Activated gamma-delta T cell treated with anti-CD3 and anti-CD28 coated beads, Interleukin-2, amount 50 U/mL, for 16 hours (primary cell): ENCODE results near the gene UBE2B.
"Not testable (repeated sequence)": the region's sequence is repeated elsewhere in the genome, so short reads cannot be mapped to it uniquely, and the experiment has no call there.

Experiments
- DNase-seq: peaks from one replicate; pipeline ENCODE4 v3.0.0-alpha.2; 2020; ENCODE audit warnings: low read depth

Gene UBE2B

DNA sequence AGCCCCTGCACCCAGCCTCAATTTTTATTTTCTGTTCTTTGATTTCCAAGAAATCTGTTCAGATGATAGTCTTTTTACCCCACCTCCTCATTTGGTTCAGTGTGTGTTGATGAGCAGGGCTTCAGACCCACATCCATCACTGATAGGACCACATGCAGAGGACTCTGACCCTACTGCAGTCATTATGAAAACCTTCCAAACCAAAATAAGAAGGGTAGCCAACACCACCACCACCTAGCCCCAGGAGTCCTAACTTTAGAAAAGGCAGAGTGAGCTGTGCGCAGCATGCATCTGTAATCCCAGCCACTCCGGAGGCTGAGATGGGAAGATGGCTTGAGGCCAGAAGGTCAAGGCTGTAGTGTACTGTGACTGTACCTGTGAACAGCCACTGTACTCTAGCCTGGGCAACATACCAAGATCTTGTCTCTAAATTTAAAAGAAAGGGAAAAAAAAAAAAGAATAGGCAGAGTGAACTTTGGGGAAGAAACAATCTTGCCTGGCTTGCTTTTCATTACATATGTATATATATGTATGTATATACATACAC is 27.3 kb downstream of the UBE2B start:
- DNase-seq = no peak

DNA sequence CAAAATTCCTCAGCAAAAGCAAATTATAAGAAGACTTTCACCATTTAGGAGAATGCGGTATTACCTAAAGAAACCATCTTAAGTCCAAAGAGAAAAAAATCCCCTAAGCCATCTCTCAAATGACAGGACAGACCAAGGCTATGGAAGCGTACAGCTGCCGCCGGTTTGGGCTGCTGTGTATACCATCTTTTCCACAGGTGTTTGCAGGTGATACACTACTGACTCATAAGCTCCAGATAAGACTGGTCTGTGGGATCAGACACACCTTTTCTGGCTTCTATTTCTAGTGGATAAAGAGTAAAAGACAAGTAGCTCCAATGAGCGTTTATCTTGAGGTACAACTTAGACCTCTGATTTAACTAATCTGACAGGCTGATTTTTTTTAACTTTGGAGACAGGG is 32.6 kb downstream of the UBE2B start:
- no peak for DNase-seq

GRCh38 chr5:134406390-134406789 is 35.0 kb downstream of the UBE2B start:
- DNase-seq = no peak

DNA sequence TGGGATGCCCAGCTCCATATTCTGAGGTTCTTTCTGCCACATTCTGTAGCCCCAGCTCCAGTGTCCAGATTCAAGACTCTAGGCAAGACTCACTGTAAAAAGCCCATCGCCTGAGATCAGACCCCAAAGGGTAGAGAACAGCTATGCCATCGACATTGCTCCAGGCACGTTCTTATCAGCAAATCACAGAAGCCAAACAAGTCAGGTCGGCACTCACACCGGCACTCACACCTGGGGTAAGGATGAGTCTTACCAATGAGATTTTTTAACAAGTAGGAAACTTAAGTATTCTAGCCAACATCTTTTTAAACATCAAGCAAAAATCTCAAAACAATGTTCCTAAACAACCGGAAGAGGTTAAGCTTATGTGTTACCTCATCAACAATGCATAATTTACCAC is 38.0 kb downstream of the UBE2B start:
- DNase-seq = no peak

GRCh38 chr5:134410822-134411221 is 39.5 kb downstream of the UBE2B start:
- DNase-seq = no peak

GRCh38 chr5:134411228-134411545 is 39.8 kb downstream of the UBE2B start:
- DNase-seq = no peak

DNA sequence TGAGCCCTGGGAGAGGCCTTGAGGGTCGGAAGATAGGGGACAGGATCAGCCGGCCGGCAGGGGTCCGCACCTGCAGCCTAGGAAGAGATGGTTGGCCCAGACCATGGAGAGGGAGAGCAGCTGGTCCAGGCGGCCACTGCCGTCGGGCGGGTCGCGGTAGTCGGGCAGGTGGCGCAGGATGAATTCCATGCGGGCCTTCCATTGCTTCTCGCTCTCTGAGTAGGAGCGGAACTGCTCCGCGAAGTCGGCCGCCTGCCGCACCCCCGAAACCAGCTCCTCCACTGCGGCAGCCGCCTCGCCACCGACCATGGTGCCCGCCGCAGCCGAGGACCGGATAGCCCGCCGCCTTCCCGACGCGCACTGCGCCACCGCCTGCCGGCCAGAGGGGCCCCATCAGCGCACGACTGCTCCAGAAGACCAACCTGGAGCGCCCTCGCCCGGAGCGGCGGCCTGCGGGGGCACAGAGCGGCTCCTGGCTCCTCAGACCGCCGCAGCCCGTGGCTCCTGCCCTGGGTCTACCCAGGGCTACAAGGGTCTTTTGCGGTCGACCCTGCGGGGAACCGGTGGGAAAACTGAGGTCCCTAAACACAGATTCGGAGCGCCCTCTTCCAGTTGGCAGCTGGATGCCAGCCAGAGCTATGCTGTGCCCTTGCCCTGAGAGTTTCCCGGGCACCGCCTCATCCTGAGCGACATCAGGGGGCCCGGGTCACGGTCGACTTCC is 40.3 kb downstream of the UBE2B start, which contains the start of gene CDKN2AIPNL:
Gene CDKN2AIPNL, minus strand, starts transcription at position 336 of the 721 bp plus-strand sequence. Its CDS starts 27 bp downstream, at position 309.
- DNase-seq = peak; percentile 83

DNA sequence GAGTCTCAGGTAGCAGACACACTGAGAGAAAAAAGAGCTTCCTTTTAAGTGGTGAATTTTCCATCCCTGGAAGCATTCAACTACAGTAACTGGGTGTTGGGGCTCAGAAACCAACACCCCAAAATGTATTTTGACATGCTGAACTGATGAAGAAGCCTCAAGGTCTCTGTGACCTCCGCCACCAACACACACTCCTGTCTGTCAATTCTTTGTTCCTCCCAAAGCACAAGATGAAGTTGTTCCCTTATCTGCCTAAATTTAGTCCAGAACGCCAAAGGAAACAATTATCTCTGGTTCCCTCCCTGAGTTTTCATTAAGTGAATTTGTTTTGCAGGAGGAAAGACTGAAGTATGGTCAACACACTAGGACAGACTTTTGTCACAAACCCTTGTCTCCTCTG is 41.7 kb downstream of the UBE2B start:
- DNase-seq = no peak

DNA sequence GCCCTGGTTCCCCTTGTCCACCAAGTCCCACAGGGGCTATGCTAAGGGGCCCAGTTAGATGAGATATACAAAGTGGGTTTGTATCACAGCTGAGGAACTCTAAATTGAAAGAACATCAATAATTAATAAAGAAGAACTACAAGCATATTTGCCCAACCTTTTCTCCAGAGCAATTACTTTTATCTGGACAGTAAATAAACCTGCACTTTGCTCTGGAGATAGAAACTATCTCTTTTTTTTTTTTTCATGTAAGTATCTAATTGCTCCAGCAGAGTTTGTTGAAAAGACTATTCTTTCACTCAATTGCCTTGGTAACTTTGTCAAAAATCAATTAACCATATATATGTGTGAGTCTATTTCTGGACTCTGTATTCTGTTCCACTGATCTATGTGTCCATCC is 46.3 kb downstream of the UBE2B start:
- no peak for DNase-seq

- no peak for DNase-seq
These were observed 47.6 kb downstream of the UBE2B start for GRCh38 chr5:134418958-134419357.

GRCh38 chr5:134420343-134420742 is 49.0 kb downstream of the UBE2B start:
- DNase-seq = no peak

GRCh38 chr5:134421038-134421437 is 49.7 kb downstream of the UBE2B start:
- not testable (repeated sequence) for DNase-seq

DNA sequence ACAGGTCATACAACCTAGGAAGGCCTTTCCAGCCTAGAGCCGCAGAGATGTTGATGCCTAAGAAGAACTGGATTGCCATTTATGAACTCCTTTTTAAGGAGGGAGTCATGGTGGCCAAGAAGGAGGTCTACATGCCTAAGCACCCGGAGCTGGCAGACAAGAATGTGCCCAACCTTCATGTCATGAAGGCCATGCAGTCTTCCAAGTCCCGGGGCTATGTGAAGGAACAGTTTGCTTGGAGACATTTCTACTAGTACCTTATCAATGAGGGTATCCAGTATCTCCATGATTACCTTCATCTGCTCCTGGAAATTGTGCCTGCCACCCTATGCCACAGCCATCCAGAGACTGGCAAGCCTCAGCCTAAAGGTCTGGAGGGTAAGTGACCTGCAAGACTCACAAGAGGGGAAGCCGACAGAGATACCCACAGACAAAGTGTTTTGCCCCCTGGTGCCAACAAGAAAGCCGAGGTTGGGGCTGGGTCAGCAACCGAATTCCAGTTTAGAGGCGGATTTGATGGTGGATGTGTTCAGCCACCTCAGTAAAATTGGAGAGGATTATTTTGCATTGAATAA is 51.5 kb downstream of the UBE2B start:
- no peak for DNase-seq

GRCh38 chr5:134423376-134423775 is 52.0 kb downstream of the UBE2B start:
- no peak for DNase-seq

DNA sequence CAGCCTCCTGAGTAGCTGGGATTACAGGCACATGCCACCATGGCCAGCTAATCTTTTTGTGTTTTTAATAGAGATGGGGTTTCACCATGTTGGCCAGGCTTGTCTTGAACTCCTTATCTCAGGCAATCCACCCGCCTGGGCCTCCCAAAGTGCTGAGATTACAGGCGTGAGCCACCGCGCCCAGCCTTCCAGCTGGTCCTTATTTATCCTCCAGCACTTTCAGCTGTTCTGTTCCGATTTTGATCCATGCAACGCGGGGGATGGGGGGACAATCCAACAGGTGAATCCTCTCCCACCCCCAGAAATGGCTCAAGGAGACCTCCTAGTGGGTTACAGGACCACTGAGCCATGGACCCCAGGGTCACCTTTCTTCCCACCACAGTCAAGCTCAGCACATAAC is 55.0 kb downstream of the UBE2B start:
- no peak for DNase-seq

- no peak for DNase-seq
These were observed 56.2 kb downstream of the UBE2B start for GRCh38 chr5:134427540-134428041.

DNA sequence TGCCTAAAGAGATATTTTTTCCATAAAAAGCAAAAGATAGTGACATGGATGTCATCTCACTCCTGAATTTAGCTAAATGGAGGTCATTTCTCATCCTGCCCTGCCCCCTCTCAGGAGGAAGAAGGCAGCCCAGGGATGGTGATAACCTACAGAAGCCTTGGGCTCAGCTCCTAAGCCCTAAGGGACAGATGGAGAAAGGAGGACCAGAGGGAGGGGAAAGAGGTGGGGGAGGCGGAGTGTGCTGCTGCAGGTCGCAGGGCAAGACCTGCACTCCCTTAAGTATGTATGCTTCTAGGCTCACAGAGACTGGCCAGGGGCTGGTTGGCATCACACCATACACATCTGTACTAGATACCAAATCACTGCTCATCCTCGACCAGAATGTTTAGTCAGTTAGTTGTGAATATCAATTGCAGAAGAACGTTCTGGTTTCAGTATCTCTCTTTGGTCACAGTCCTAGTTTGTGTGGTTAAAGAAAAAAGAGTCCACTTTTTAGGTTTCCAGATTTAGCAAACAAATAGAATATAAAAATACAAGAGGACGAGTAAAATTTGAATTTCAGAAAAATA is 58.7 kb downstream of the UBE2B start:
- DNase-seq = no peak

DNA sequence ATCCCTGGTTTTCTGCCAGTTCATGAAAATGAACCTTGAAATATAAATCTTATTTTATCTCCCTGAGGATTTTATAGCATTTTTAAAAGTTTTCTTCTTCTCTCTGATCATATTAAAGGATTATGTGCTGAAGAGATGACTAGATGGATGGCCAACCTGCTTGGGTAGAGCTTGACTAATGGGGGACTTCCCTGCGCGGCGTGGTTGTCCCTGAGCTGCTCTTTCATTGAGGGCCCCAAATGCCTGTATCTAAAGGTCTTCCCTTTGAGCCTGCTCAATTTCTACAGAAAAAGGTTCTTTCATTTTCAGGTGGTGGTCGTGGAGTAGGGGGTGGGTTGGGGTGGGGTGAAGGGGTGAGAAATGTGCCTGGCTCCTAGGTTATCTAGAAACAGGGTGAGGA is 60.8 kb downstream of the UBE2B start:
- DNase-seq = no peak

GRCh38 chr5:134432677-134433359 is 61.4 kb downstream of the UBE2B start:
- no peak for DNase-seq

- DNase-seq = no peak
These were observed 64.2 kb downstream of the UBE2B start for GRCh38 chr5:134435560-134435959.

- peak; percentile 14 for DNase-seq
These were observed 65.4 kb downstream of the UBE2B start for GRCh38 chr5:134436523-134437339.

DNA sequence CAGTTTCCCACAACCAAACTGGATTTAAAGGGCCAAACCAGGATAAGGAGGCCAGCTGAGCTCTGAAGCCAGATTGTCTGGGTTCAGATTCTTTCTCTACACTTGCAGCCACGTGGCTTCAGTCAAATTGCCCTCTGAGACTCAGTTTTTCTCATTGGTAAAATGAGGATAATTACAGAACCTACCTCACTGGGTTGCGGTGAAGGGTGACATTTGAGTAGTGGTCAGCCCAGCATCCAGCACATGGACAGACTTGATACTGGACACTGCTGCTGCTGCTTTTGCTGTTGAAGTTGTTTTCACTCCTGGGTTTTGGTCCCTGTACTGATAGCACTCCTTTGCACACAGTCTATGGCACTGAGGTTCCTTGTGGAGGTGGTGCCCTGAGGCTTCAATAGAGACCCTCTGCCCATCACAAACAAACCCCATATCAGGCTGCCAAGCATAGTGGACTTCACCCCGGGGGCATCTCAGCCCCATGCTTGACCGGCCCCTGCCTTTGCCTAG is 66.0 kb downstream of the UBE2B start:
- no peak for DNase-seq
